IMR-90 (cell line): ENCODE data around the gene MS4A6A.
"Not testable (repeated sequence)": the region's sequence is repeated elsewhere in the genome, so short reads cannot be mapped to it uniquely, and the experiment has no call there.

ENCODE experiments used
- BHLHE40 ChIP-seq: fragments of 150-350 bp; IDR thresholded peaks from 2 replicates; pipeline ENCODE4 v1.6.1; 2016; ENCODE audit warnings: mild to moderate bottlenecking, low read depth, low read length
- CEBPB ChIP-seq: IDR thresholded peaks from 2 replicates; pipeline ENCODE4 v1.6.1; 2012; ENCODE audit warnings: low read depth, low read length, improper control_type of control experiment
- CHD1 ChIP-seq: IDR thresholded peaks from 2 replicates; pipeline ENCODE4 v1.6.1; 2012; ENCODE audit warnings: low read depth, low read length, improper control_type of control experiment
- CTCF ChIP-seq: conservative IDR thresholded peaks from 2 replicates; pipeline ENCODE4 v1.5.1; 2012; ENCODE audit warnings: mild to moderate bottlenecking, low read depth, low read length, improper control_type of control experiment
- ELK1 ChIP-seq: fragments of 150-350 bp; IDR thresholded peaks from 2 replicates; pipeline ENCODE4 v1.6.1; 2016; ENCODE audit warnings: low read depth, mild to moderate bottlenecking, low read length, moderate library complexity, borderline replicate concordance
- FOS ChIP-seq: fragments of 150-350 bp; IDR thresholded peaks from 2 replicates; pipeline ENCODE4 v1.6.1; 2016; ENCODE audit warnings: low read depth, low read length
- MAFK ChIP-seq: IDR thresholded peaks from 2 replicates; pipeline ENCODE4 v1.6.1; 2012; ENCODE audit warnings: low read depth, low read length, improper control_type of control experiment
- MAZ ChIP-seq: IDR thresholded peaks from 2 replicates; pipeline ENCODE4 v1.6.1; 2012; ENCODE audit warnings: low read depth, mild to moderate bottlenecking, low read length, improper control_type of control experiment, moderate library complexity, borderline replicate concordance
- NFE2L2 ChIP-seq: fragments of 150-350 bp; IDR thresholded peaks from 2 replicates; pipeline ENCODE4 v1.6.1; 2016; ENCODE audit warnings: low read depth, mild to moderate bottlenecking, low read length
- POLR2A ChIP-seq: IDR thresholded peaks from 2 replicates; pipeline ENCODE4 v1.6.1; 2012; ENCODE audit warnings: mild to moderate bottlenecking, low read depth, low read length
- RFX5 ChIP-seq: IDR thresholded peaks from 2 replicates; pipeline ENCODE4 v1.8.0; 2012; ENCODE audit warnings: low read depth, mild to moderate bottlenecking, low read length, moderate library complexity
- USF2 ChIP-seq: fragments of 150-350 bp; IDR thresholded peaks from 2 replicates; pipeline ENCODE4 v1.6.1; 2017; ENCODE audit warnings: mild to moderate bottlenecking, antibody characterized with exemption, low read length, low read depth

GRCh38 chr11:60152727-60153126, 30.2 kb downstream of the MS4A6A start:
- not testable (repeated sequence) for TF ChIP-seq CTCF, RFX5, POLR2A, NFE2L2, MAZ, BHLHE40, MAFK, CHD1, ELK1, USF2, CEBPB, FOS
